GM12878 (cell line): ENCODE data around the gene SLC8B1. TPM values are rescaled to one million over a fixed set of nuclear protein-coding genes. Genes with fewer than 3 reads are reported as not detected.
"Not testable (repeated sequence)": the region's sequence is repeated elsewhere in the genome, so short reads cannot be mapped to it uniquely, and the experiment has no call there.

Experiments used
- ATAC-seq: fragments of 200-7000 bp; cut with Tn5 transposase; 3 replicates; pipeline ENCODE4 v1.9.1; 2020; ENCODE audit warnings: mild to moderate bottlenecking, moderate library complexity
- BruUV-seq: library from RNA; stranded (reverse); fragments of 400-500 nt; replicated peaks from 2 replicates; lab custom pipeline; 2021; lab: Mats Ljungman, UMichigan
- CTCF ChIA-PET: fragments of 300-600 bp; sonication (Branson Sonifier 250); formaldehyde crosslinking; extraction: SDS; loops from one replicate; lab custom pipeline; 2021; ENCODE audit warnings: inconsistent platforms; lab: Yijun Ruan, JAX
- POLR2A ChIA-PET: fragments of 350-600 bp; formaldehyde crosslinking; extraction: SDS; loops from one replicate; lab custom pipeline; 2021; ENCODE audit warnings: inconsistent platforms; lab: Charles Lee
- RAD21 ChIA-PET: fragments of 300-600 bp; sonication (Branson Sonifier 250); formaldehyde crosslinking; loops from one replicate; lab custom pipeline; 2023; ENCODE audit warnings: antibody characterized with exemption; ENCODE audit not compliant: unreplicated experiment; lab: Charles Lee
- SMC1A ChIA-PET: fragments of 300-600 bp; sonication (Branson Sonifier 250); formaldehyde crosslinking; loops from one replicate; lab custom pipeline; 2023; ENCODE audit not compliant: unreplicated experiment, uncharacterized antibody; lab: Charles Lee
- DNase-seq: peaks from one replicate; pipeline ENCODE4 v3.0.0-alpha.2; 2011; ENCODE audit warnings: low read depth, low spot score
- FAIRE-seq: peaks from 3 replicates; lab custom pipeline; 2011; peaks lifted over from hg19 to GRCh38; lab: Jason Lieb, UNC
- H2AFZ ChIP-seq: 2 replicates; pipeline ENCODE4 v1.6.0; 2011; ENCODE audit warnings: low read depth, low read length, control low read depth; ENCODE audit not compliant: control insufficient read depth
- H3K27ac ChIP-seq: 2 replicates; pipeline ENCODE4 v1.5.1; 2011; ENCODE audit warnings: control low read depth; ENCODE audit not compliant: control insufficient read depth, insufficient read depth
- H3K27me3 ChIP-seq, 2 experiments: replicated peaks in 1 of 2; 2 replicates each; pipeline versions ENCODE4 v1.6.0 to v1.6.1; 2011; ENCODE audit warnings: low read length in 1 of 2; ENCODE audit not compliant: control insufficient read depth in 2 of 2, insufficient read depth in 2 of 2
- H3K36me3 ChIP-seq, 2 experiments: 2 replicates each; pipeline ENCODE4 v1.5.1; 2011; ENCODE audit warnings: low read length in 1 of 2; ENCODE audit not compliant: control insufficient read depth in 2 of 2, insufficient read depth in 2 of 2
- H3K4me1 ChIP-seq: 2 replicates; pipeline ENCODE4 v1.6.1; 2011; ENCODE audit warnings: mild to moderate bottlenecking, low read length, moderate library complexity, mixed read lengths; ENCODE audit not compliant: control insufficient read depth, insufficient read depth
- H3K4me2 ChIP-seq: 2 replicates; pipeline ENCODE4 v1.6.0; 2011; ENCODE audit warnings: control low read depth; ENCODE audit not compliant: control insufficient read depth, insufficient read depth
- H3K4me3 ChIP-seq: fragments of 200-600 bp; sonication (generic); 2 replicates; pipeline ENCODE4 v1.5.1; 2016
- H3K79me2 ChIP-seq: 2 replicates; pipeline ENCODE4 v1.6.0; 2011; ENCODE audit warnings: low read length; ENCODE audit not compliant: control insufficient read depth, insufficient read depth
- H3K9ac ChIP-seq: 2 replicates; pipeline ENCODE4 v1.8.0; 2011; ENCODE audit warnings: low read length, control low read depth, mixed read lengths; ENCODE audit not compliant: control insufficient read depth, insufficient read depth
- H3K9me3 ChIP-seq: replicated peaks from 3 replicates; pipeline ENCODE4 v1.5.1; 2011; ENCODE audit warnings: mild to moderate bottlenecking, low read length; ENCODE audit not compliant: control insufficient read depth, insufficient read depth
- H4K20me1 ChIP-seq: 2 replicates; pipeline ENCODE4 v1.6.0; 2011; ENCODE audit not compliant: control insufficient read depth, insufficient read depth
- ATF3 ChIP-seq: IDR thresholded peaks from 2 replicates; pipeline ENCODE4 v1.6.1; 2011; ENCODE audit warnings: low read depth, mild to moderate bottlenecking, low read length, moderate library complexity, borderline replicate concordance; ENCODE audit errors: extremely low read depth
- BACH1 ChIP-seq: fragments of 450-650 bp; IDR thresholded peaks from 2 replicates; pipeline ENCODE4 v1.6.1; 2017; ENCODE audit warnings: mild to moderate bottlenecking, borderline replicate concordance
- BCL11A ChIP-seq: IDR thresholded peaks from 2 replicates; pipeline ENCODE4 v1.6.1; 2011; ENCODE audit warnings: low read depth, low read length
- BMI1 ChIP-seq: fragments of 450-650 bp; IDR thresholded peaks from 2 replicates; pipeline ENCODE4 v1.6.1; 2016; ENCODE audit warnings: mild to moderate bottlenecking, moderate library complexity, borderline replicate concordance
- EGR1 ChIP-seq, 2 experiments: IDR thresholded peaks; 1 replicate in 1 of 2; 2 replicates in 1 of 2; pipeline ENCODE4 v1.6.1; 2011 to 2012; ENCODE audit warnings: low read depth in 2 of 2, low read length in 2 of 2, borderline replicate concordance in 1 of 2, mild to moderate bottlenecking in 1 of 2, moderate library complexity in 1 of 2
- HCFC1 ChIP-seq: fragments of 150-350 bp; IDR thresholded peaks from 2 replicates; pipeline ENCODE4 v1.6.1; 2014; ENCODE audit warnings: low read length
- MYB ChIP-seq: fragments of 150-350 bp; IDR thresholded peaks from 2 replicates; pipeline ENCODE4 v1.6.1; 2014; ENCODE audit warnings: mild to moderate bottlenecking, low read depth, low read length, borderline replicate concordance
- NFIC ChIP-seq: IDR thresholded peaks from 2 replicates; pipeline ENCODE4 v1.6.1; 2012; ENCODE audit warnings: low read depth, mild to moderate bottlenecking, inconsistent platforms, low read length, moderate library complexity
- RELA ChIP-seq: fragments of 450-650 bp; IDR thresholded peaks from 2 replicates; pipeline ENCODE4 v1.8.0; 2014; ENCODE audit warnings: borderline replicate concordance; ENCODE audit not compliant: partially characterized antibody
- SMAD5 ChIP-seq: IDR thresholded peaks from 2 replicates; pipeline ENCODE4 v1.6.1; 2016; ENCODE audit warnings: antibody characterized with exemption, low read depth
- SPI1 ChIP-seq: IDR thresholded peaks from 2 replicates; pipeline ENCODE4 v1.6.1; 2011; ENCODE audit warnings: low read depth, mild to moderate bottlenecking, low read length, moderate library complexity, borderline replicate concordance; ENCODE audit not compliant: insufficient read depth
- TCF3 ChIP-seq: IDR thresholded peaks from 2 replicates; pipeline ENCODE4 v1.6.1; 2012; ENCODE audit warnings: low read depth, mild to moderate bottlenecking, low read length, borderline replicate concordance; ENCODE audit not compliant: insufficient read depth
- ZSCAN29 ChIP-seq: fragments of 450-650 bp; IDR thresholded peaks from 2 replicates; pipeline ENCODE4 v1.6.1; 2017; ENCODE audit warnings: mild to moderate bottlenecking, moderate library complexity
- whole genome bisulfite sequencing: methylation state at CpG from one replicate; pipeline ENCODE4 v1.1.6; 2016; ENCODE audit warnings: low lambda C conversion rate; ENCODE audit not compliant: insufficient replicate concordance, insufficient coverage; ENCODE audit errors: missing lambda C conversion rate; 5-methylcytosine and 5-hydroxymethylcytosine counted together
- in situ Hi-C: fragments of 300-500 bp; cut with MboI; formaldehyde crosslinking; loops from 9 replicates; pipeline ENCODE4 v1.14.3; 2018; ENCODE audit warnings: mixed read lengths
- intact Hi-C: fragments of 100-400 bp; cut with micrococcal nuclease; formaldehyde crosslinking; loops from one replicate; pipeline ENCODE4 v1.14.2; 2022; ENCODE audit not compliant: unreplicated experiment
- polyA plus RNA-seq, 11 experiments: library from polyadenylated mRNA; depleted of rRNA in 4 of 11; unstranded in 6 of 11; stranded (reverse) in 5 of 11; fragments of >200 nt; fragmentation: Nextera tagmentation in 4 of 11; fragmentation: Illumina TruSeq in 1 of 11; extraction: Ambion mirVana in 4 of 11; extraction: Trizol in 1 of 11; gene quantifications; 1 replicate in 1 of 11; 2 replicates in 10 of 11; pipeline versions ENCODE4 v1.2.1 to v1.2.3, GENCODE V29; 2011 to 2016; ENCODE audit warnings: inconsistent platforms in 2 of 11, missing spikeins in 2 of 11, low read depth in 1 of 11
- total RNA-seq, 4 experiments: library from RNA; depleted of rRNA in 3 of 4; stranded (reverse); fragments of >200 nt in 3 of 4; fragmentation: Illumina TruSeq in 1 of 4; extraction: Trizol in 1 of 4; gene quantifications; 2 replicates each; pipeline versions ENCODE4 v1.2.1 to v1.2.3, GENCODE V29; 2013 to 2021

Gene SLC8B1
- total and polyA plus RNA-seq, 10 of the 15 experiments (the other 5 are each of a cell fraction or from before 2014, with no cell fraction given): 0.18 to 12.3 (median 6.8) TPM

- TF ChIP-seq NFIC: no peak
- TF ChIP-seq SPI1: peak; percentile 27; the same call in 1 of the 2 replicates
- TF ChIP-seq HCFC1: no peak
- no peak for TF ChIP-seq BMI1
- no peak for TF ChIP-seq ZSCAN29
- TF ChIP-seq SMAD5: no peak
- TF ChIP-seq MYB: no peak
- TF ChIP-seq BACH1: peak; percentile 81
- TF ChIP-seq ATF3: peak; percentile 46; the same call in 1 of the 2 replicates
- peak; percentile 16 to 94 for TF ChIP-seq EGR1 (IDR thresholded peaks at IDR 0.05; ENCODE audit: borderline replicate concordance in 1 of 2, low read depth in 2 of 2, low read length in 2 of 2)
- no peak for TF ChIP-seq BCL11A
- TF ChIP-seq TCF3: peak; percentile 89
- TF ChIP-seq RELA: no peak
These were observed 23.6 kb upstream of the SLC8B1 start, which contains the start of gene PLBD2 (continued) for GRCh38 chr12:113358381-113359132.

- H3K79me2 ChIP-seq, ATAC-seq, H3K4me1 ChIP-seq, H2AFZ ChIP-seq, H4K20me1 ChIP-seq, DNase-seq, H3K9ac ChIP-seq, in situ Hi-C loops, RAD21 ChIA-PET, BruUV-seq, intact Hi-C loops, H3K27me3 ChIP-seq, H3K36me3 ChIP-seq, H3K9me3 ChIP-seq, H3K4me2 ChIP-seq, H3K27ac ChIP-seq, CTCF ChIA-PET, FAIRE-seq, H3K4me3 ChIP-seq: not testable (repeated sequence)
- SMC1A ChIA-PET: interaction anchor here (1.5 kb wide), 1 partner anchor 19 kb away, joined by 3 read pairs; the partner anchor contains the start of gene SLC8B1
- POLR2A ChIA-PET: interaction anchor here (0.5 to 0.8 kb wide), 3 partner anchors 9 to 96 kb away, joined by 3 to 4 read pairs (median 4); no protein-coding TSS in a partner anchor
- WGBS: 68% methylated on average over 7 of the region's 7 CpGs
These were observed 19.3 kb upstream of the SLC8B1 start for GRCh38 chr12:113354192-113354591.
